C4-2B (cell line): ENCODE measurements around the gene STMP1.

Experiments used
- CTCF ChIP-seq: fragments of 450-650 bp; conservative IDR thresholded peaks from 2 replicates; pipeline ENCODE4 v1.5.1; 2017; ENCODE audit warnings: mild to moderate bottlenecking
- ZFX ChIP-seq: fragments of 450-650 bp; IDR thresholded peaks from 2 replicates; pipeline ENCODE4 v1.6.1; 2017

GRCh38 chr7:135662123-135662372 is 266 bp upstream of the STMP1 start:
- no peak; the same call in 1 of the 2 replicates for TF ChIP-seq CTCF
- no peak for TF ChIP-seq ZFX
